Stimulated activated effector memory CD8-positive, alpha-beta T cell treated with anti-CD3 and anti-CD28 coated beads, Interleukin-12 subunit alpha, Interleukin-12 subunit beta, amount 100 ng/mL, for 72 hours (primary cell): ENCODE measurements around the gene CLEC11A.

Experiments used
- ATAC-seq: fragments of 150-1000 bp; cut with Tn5 transposase; 2 replicates; pipeline ENCODE4 v1.10.0; 2021
- DNase-seq, 2 donors: peaks; one replicate each; pipeline ENCODE4 v3.0.0; 2021 to 2022; ENCODE audit warnings: low spot score in 2 of 2
- H3K27ac Mint-ChIP-seq: one replicate; pipeline ENCODE4 v1.8.0; 2022; ENCODE audit warnings: mild to moderate bottlenecking, mixed read lengths
- H3K36me3 Mint-ChIP-seq: one replicate; pipeline ENCODE4 v1.8.0; 2022; ENCODE audit warnings: mild to moderate bottlenecking, mixed read lengths
- H3K4me1 Mint-ChIP-seq: one replicate; pipeline ENCODE4 v1.8.0; 2022; ENCODE audit warnings: mixed read lengths
- H3K4me3 Mint-ChIP-seq: one replicate; pipeline ENCODE4 v1.8.0; 2022; ENCODE audit warnings: mild to moderate bottlenecking, mixed read lengths
- H3K9me3 Mint-ChIP-seq: one replicate; pipeline ENCODE4 v1.8.0; 2022; ENCODE audit warnings: mixed read lengths

The CLEC11A gene

DNA sequence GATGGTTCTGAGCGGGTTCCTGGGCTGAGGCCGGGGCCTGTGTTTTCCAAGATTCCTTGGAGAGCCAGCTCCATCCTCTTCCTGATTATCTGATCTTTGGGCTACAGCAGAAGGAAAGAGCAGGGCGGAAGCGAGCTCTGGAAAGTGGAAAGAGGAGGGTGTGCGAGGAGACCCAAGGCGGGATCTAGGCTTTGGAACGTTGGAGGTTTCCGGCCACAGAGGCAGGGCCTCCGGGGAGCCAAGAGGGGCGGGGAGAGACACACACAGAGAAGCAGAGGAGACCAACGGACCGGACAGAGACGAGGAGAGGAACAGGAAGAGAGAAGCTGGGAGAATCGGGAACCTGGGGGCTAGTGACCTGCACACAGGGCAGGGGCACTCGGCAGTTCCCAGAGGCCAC, at the start of gene CLEC11A:
Gene CLEC11A, plus strand, starts transcription at position 296 of the 400 bp plus-strand sequence. CDS start 162 bp downstream, outside the sequence.
- Mint-ChIP-seq H3K4me1 (peaks cover 36% of the 10 kb centered on the region), H3K9me3 (peaks cover 3% of the 10 kb centered on the region), H3K4me3 (peak within 1 kb of the TSS; percentile 63), H3K36me3 (no peaks in the 10 kb centered on the region), H3K27ac (no peak within 1 kb of the TSS)
- no peak for DNase-seq
- ATAC-seq = no peak

GRCh38 chr19:50676625-50677197, 46.5 kb upstream of the CLEC11A start:
- Mint-ChIP-seq H3K27ac (no peak overlapping the region), H3K4me1 (peaks cover 13% of the 10 kb centered on the region), H3K9me3 (peaks cover 2% of the 10 kb centered on the region), H3K36me3 (no peaks in the 10 kb centered on the region), H3K4me3 (no peak overlapping the region)
- ATAC-seq = no peak
- DNase-seq = no peak

DNA sequence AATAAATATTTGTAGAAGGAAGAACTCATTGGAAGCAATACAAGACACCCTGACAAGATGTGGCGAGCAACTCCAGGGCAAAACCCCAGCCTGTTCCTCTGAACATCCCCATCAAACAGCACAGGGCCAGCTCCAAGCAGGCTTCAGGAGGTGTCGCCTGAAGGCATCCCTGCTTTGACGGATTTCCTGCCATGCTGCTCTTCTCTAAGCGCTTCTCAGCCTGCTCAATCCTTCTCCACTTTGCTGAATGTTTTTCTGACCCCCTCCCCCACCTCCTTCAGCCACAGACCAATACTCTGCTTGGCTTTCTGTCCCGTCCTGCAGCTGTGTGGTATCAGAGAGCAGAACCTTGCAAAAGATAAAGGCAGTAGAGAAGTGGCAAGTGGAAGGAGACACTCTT, 45.5 kb upstream of the CLEC11A start:
- Mint-ChIP-seq H3K36me3 (no peaks in the 10 kb centered on the region), H3K4me3 (no peak overlapping the region), H3K4me1 (peaks cover 13% of the 10 kb centered on the region), H3K27ac (no peak overlapping the region), H3K9me3 (peaks cover 2% of the 10 kb centered on the region)
- DNase-seq = no peak
- no peak for ATAC-seq

DNA sequence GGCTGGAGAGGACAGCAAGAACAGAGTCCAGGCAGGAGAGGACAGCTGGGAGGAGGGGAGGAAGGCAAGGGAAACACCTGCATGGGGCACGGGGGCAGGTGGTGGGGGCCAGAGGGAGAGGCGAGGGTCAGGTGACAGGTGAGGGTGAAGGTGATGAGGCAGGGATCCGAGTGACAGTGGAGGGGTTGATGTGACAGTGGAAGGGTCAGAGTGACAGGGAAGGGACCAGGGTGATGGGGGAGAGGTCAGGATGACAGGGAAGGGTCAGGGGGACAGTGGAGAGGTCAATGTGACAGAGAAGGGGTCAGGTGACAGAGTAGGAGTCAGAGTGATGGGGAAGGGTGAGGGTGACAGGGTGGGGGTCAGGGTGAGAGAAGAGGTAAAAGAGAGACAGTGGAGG, 44.8 kb upstream of the CLEC11A start:
- Mint-ChIP-seq H3K36me3 (no peaks in the 10 kb centered on the region), H3K9me3 (peaks cover 2% of the 10 kb centered on the region), H3K4me1 (peaks cover 13% of the 10 kb centered on the region), H3K4me3 (no peak overlapping the region), H3K27ac (no peak overlapping the region)
- DNase-seq = no peak
- no peak for ATAC-seq

GRCh38 chr19:50679177-50680125, 43.7 kb upstream of the CLEC11A start:
- Mint-ChIP-seq H3K4me3 (no peak overlapping the region), H3K27ac (peak overlapping the region; percentile 6), H3K4me1 (peaks cover 13% of the 10 kb centered on the region), H3K9me3 (peaks cover 2% of the 10 kb centered on the region), H3K36me3 (no peaks in the 10 kb centered on the region)
- ATAC-seq (peak; percentile 94), DNase-seq (peak; percentile 68 to 93)

DNA sequence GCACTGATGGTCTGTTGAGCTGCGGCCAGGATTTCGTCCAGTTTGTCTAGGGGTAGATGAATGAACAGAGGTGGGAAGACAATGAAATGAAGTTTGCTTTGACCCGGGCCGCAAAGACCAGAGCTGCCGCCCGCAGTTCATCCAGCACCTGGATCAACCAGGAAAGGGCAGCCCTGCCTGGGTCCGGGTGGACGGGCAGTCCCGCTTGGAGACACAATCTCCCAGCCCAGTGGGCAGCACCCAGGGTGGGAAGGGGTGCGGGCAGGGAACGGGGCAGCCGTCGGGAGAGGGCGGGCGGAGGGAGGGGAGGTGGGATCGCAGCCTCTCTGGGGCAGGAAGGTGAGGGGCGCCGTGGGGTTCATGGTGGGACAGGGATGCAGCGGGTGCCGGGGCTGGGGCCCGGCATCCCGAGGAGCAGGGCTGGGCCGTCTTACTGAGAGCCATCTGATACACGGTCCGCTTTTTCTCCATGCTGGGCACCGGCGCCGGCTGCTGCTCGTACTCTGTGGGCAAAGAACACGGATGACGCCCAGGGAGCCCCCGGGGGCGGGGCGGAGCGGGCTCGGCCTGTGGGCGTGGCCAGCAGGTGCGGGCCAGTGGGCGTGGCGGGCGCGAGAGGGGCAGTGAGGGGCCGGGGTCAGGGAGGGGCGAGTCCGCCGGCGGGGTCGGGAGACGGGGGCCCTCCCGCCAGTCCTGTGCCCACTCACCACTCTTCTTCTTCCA, 36.7 kb upstream of the CLEC11A start:
- H3K4me1 Mint-ChIP-seq = no peaks in the 10 kb centered on the region
- no peaks in the 10 kb centered on the region for H3K36me3 Mint-ChIP-seq
- no peak for ATAC-seq
- no peak overlapping the region for H3K27ac Mint-ChIP-seq
- no peak for DNase-seq
- no peak overlapping the region for H3K4me3 Mint-ChIP-seq
- H3K9me3 Mint-ChIP-seq = no peaks in the 10 kb centered on the region

GRCh38 chr19:50688766-50689165, 34.4 kb upstream of the CLEC11A start:
- Mint-ChIP-seq H3K36me3 (no peaks in the 10 kb centered on the region), H3K27ac (no peak overlapping the region), H3K4me3 (no peak overlapping the region), H3K9me3 (no peaks in the 10 kb centered on the region), H3K4me1 (no peaks in the 10 kb centered on the region)
- DNase-seq (no peak), ATAC-seq (no peak)

DNA sequence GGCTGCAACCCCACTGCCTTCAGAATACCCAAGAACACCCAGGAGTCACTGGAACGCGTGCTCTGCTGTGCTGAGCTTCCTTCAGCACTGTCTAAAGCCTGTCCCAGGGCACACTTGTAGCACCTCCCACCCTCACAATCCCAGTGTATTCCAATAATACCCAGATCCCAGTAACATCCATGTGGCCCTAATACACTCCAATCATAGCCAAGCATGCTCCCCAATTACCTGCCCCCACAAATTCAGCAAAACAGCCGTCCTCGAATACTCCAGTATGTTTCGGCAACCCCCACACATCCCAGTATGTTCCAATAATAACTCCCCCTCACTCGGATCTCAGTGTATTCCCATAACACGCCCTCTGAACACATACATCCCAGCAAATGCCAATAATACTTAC, 32.7 kb upstream of the CLEC11A start:
- no peak for DNase-seq
- Mint-ChIP-seq H3K27ac (no peak overlapping the region), H3K4me3 (no peak overlapping the region), H3K36me3 (no peaks in the 10 kb centered on the region), H3K9me3 (no peaks in the 10 kb centered on the region), H3K4me1 (no peaks in the 10 kb centered on the region)
- no peak for ATAC-seq

- ATAC-seq (no peak), DNase-seq (no peak)
- no peaks in the 10 kb centered on the region for H3K9me3 Mint-ChIP-seq
- H3K4me3 Mint-ChIP-seq = no peak overlapping the region
- H3K27ac Mint-ChIP-seq = no peak overlapping the region
- no peaks in the 10 kb centered on the region for H3K4me1 Mint-ChIP-seq
- H3K36me3 Mint-ChIP-seq = no peaks in the 10 kb centered on the region
Measured at GRCh38 chr19:50693064-50693975, 29.8 kb upstream of the CLEC11A start.

DNA sequence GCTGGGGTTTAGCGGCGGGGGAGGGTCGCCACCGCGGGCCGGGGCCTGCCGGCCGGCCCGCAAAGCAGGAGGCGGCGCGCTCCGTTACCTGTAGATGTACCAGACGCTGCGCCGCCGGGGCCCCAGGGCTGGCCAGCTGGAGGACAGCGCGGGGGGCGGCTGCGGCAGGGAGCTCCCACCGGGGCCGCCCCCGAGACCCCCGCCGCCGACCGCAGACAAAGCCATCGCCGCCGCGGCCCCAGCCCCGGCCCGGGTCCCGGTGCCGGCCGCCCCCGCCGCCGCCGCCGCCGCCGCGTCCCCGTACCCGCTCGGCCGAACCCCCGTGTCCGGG, 28.4 kb upstream of the CLEC11A start:
- H3K4me1 Mint-ChIP-seq = no peaks in the 10 kb centered on the region
- no peak overlapping the region for H3K27ac Mint-ChIP-seq
- H3K4me3 Mint-ChIP-seq = no peak overlapping the region
- ATAC-seq (no peak), DNase-seq (no peak)
- H3K36me3 Mint-ChIP-seq = no peaks in the 10 kb centered on the region
- no peaks in the 10 kb centered on the region for H3K9me3 Mint-ChIP-seq

DNA sequence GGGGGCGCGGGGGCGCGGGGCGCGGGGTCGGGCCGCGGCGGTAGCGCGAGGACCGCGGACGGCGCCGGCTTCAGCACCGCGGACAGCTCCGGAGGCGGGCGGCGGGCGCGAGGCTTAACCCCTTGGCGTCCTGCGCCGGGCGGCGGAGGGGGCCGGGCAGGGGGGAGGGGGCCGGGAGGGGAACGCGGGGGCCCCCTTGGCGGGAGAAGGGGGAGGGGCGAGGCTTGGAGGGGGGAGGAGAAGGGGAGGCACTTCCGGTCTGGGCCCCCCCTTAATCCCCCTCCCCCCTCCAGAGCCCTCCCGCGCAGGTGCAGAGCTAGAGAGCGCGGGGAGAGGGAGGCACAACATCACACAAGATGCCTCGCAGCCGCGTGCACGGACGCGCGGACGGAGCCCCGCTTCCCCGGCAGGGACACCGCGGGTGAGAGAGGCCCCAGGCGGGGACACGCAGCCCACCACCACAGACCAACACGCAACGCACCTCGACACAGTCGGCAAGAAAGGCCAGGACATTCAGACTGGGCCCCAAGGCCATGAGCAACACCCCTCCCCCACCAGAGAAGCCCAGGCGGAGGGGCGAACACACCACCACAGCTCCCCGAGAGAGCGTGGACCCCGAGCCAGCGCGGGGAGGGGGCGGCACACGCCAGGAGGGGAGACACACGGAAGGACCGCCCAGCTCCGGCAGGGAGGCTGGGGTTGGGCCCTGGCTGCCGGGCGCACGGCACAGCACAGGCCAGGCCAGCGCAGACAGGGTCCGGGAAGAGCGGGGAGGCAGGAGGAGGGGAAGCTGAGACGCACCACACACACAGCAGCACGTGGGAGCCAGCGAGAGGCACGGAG, 27.7 kb upstream of the CLEC11A start:
- ATAC-seq (no peak), DNase-seq (no peak)
- Mint-ChIP-seq H3K36me3 (no peaks in the 10 kb centered on the region), H3K4me3 (no peak overlapping the region), H3K27ac (no peak overlapping the region), H3K4me1 (no peaks in the 10 kb centered on the region), H3K9me3 (no peaks in the 10 kb centered on the region)

DNA sequence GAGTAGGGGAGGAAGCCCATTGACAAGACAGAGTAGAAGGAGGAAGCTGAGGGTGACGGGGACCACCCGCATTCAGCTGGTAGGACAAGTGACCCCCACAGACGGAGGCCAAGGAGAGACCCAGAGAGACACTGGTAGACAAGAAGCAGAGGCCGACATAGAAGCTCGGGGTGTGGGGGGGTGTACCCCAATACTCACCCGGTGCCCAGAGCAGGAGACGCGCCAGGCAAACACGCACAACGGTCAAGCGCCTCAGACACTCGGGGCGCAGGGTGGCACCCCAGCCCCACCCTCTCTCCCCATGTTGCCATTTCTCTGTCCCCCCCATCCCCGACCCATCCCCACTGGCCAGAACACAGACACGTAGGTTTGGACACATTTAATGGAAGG, 27.1 kb upstream of the CLEC11A start:
- Mint-ChIP-seq H3K4me3 (no peak overlapping the region), H3K27ac (no peak overlapping the region), H3K4me1 (no peaks in the 10 kb centered on the region), H3K36me3 (no peaks in the 10 kb centered on the region), H3K9me3 (no peaks in the 10 kb centered on the region)
- DNase-seq (no peak), ATAC-seq (no peak)

- H3K4me1 Mint-ChIP-seq = no peaks in the 10 kb centered on the region
- DNase-seq = no peak
- ATAC-seq = no peak
- no peaks in the 10 kb centered on the region for H3K36me3 Mint-ChIP-seq
- no peak overlapping the region for H3K4me3 Mint-ChIP-seq
- no peak overlapping the region for H3K27ac Mint-ChIP-seq
- no peaks in the 10 kb centered on the region for H3K9me3 Mint-ChIP-seq
Measured at GRCh38 chr19:50697414-50698124, 25.6 kb upstream of the CLEC11A start.
